HepG2 (cell line): Measurements from ENCODE around the gene C10orf143. TPM values are rescaled to one million over a fixed set of nuclear protein-coding genes. Genes with fewer than 3 reads are reported as not detected.

Source experiments
- ARNT2 ChIP-seq: sonication (generic); formaldehyde crosslinking; IDR thresholded peaks from 2 replicates; pipeline ENCODE4 v1.8.0; 2022; ENCODE audit warnings: mild to moderate bottlenecking, low read depth, missing genetic modification reagents, moderate library complexity
- ASH2L ChIP-seq: fragments of 300-600, 200-600 bp; sonication (generic); IDR thresholded peaks from 2 replicates; pipeline ENCODE4 v1.7.0; 2017; ENCODE audit warnings: low read depth, mild to moderate bottlenecking, moderate library complexity, mixed read lengths, low read length; ENCODE audit not compliant: insufficient read length
- DDIT3 ChIP-seq: sonication (generic); formaldehyde crosslinking; IDR thresholded peaks from 2 replicates; pipeline ENCODE4 v1.4.0; 2020; ENCODE audit warnings: mild to moderate bottlenecking, missing genetic modification reagents
- KLF11 ChIP-seq: IDR thresholded peaks from 2 replicates; pipeline ENCODE4 v1.6.1; 2016; ENCODE audit warnings: missing compliant biosample characterization
- KLF16 ChIP-seq, 2 experiments: sonication (generic) in 1 of 2; formaldehyde crosslinking in 1 of 2; IDR thresholded peaks; 2 replicates each; pipeline versions ENCODE4 v1.6.1 to v1.8.0; 2016 to 2023; ENCODE audit warnings: missing genetic modification reagents in 2 of 2, missing compliant biosample characterization in 1 of 2
- SNAPC2 ChIP-seq: sonication (generic); formaldehyde crosslinking; IDR thresholded peaks from 2 replicates; pipeline ENCODE4 v1.8.1; 2022; ENCODE audit warnings: mild to moderate bottlenecking, missing genetic modification reagents
- SNAPC4 ChIP-seq: sonication (generic); formaldehyde crosslinking; IDR thresholded peaks from 2 replicates; pipeline ENCODE4 v1.4.0; 2020; ENCODE audit warnings: mild to moderate bottlenecking, missing genetic modification reagents
- SP4 ChIP-seq: sonication (generic); formaldehyde crosslinking; IDR thresholded peaks from 2 replicates; pipeline ENCODE4 v1.8.1; 2023; ENCODE audit warnings: mild to moderate bottlenecking, missing genetic modification reagents
- ZNF124 ChIP-seq: sonication (generic); formaldehyde crosslinking; IDR thresholded peaks from 2 replicates; pipeline ENCODE4 v1.4.0; 2020; ENCODE audit warnings: missing genetic modification reagents
- ZNF296 ChIP-seq: sonication (generic); formaldehyde crosslinking; conservative IDR thresholded peaks from 2 replicates; pipeline ENCODE4 v1.5.0; 2020; ENCODE audit warnings: mild to moderate bottlenecking, missing genetic modification reagents
- ZNF550 ChIP-seq: sonication (generic); formaldehyde crosslinking; IDR thresholded peaks from 2 replicates; pipeline ENCODE4 v1.4.0; 2020; ENCODE audit warnings: mild to moderate bottlenecking, missing genetic modification reagents, borderline replicate concordance
- ZNF878 ChIP-seq: sonication (generic); formaldehyde crosslinking; IDR thresholded peaks from 2 replicates; pipeline ENCODE4 v1.8.1; 2023; ENCODE audit warnings: mild to moderate bottlenecking, missing genetic modification reagents, moderate library complexity
- polyA plus RNA-seq, 8 experiments: library from polyadenylated mRNA; depleted of rRNA in 3 of 8; stranded (reverse) in 7 of 8; unstranded in 1 of 8; fragments of >200 nt; fragmentation: Illumina TruSeq in 4 of 8; extraction: Trizol in 4 of 8; gene quantifications; 2 replicates each; pipeline versions ENCODE4 v1.2.1 to v1.2.3, GENCODE V29; 2011 to 2016; ENCODE audit warnings: low read depth in 4 of 8, missing spikeins in 1 of 8, mixed read lengths in 1 of 8; ENCODE audit not compliant: insufficient read depth in 1 of 8
- total RNA-seq, 5 experiments: library from RNA; depleted of rRNA; stranded (reverse); fragments of >200 nt; fragmentation: Illumina TruSeq; extraction: Trizol; gene quantifications; 2 replicates each; pipeline ENCODE4 v1.2.3, GENCODE V29; 2016; ENCODE audit warnings: low read depth in 1 of 5
- TF ChIP-seq, protein P1 (sequence below): sonication (generic); formaldehyde crosslinking; IDR thresholded peaks from 2 replicates; pipeline ENCODE4 v1.5.1; 2020; ENCODE audit warnings: mild to moderate bottlenecking, missing genetic modification reagents, moderate library complexity

C10orf143 gene
- total and polyA plus RNA-seq, 2 of the 13 experiments (the other 11 are each of a cell fraction or from before 2014, with no cell fraction given): 0.21 to 0.91 TPM

- TF ChIP-seq SNAPC4 (CRISPR knock-in tag): no peak
- peak in 1 of 2 experiments; percentile 63; a peak in 2 of 4 replicates for TF ChIP-seq KLF16 (CRISPR knock-in tag; IDR thresholded peaks at IDR 0.05)
- no peak for TF ChIP-seq DDIT3 (CRISPR knock-in tag)
- TF ChIP-seq ASH2L: peak; percentile 88
- 0 out of 2 replicates have a peak, but pooled peaks have one; percentile 28 for TF ChIP-seq ZNF124 (CRISPR knock-in tag)
- TF ChIP-seq KLF11 (CRISPR knock-in tag): no peak
- TF ChIP-seq, protein P1, sequence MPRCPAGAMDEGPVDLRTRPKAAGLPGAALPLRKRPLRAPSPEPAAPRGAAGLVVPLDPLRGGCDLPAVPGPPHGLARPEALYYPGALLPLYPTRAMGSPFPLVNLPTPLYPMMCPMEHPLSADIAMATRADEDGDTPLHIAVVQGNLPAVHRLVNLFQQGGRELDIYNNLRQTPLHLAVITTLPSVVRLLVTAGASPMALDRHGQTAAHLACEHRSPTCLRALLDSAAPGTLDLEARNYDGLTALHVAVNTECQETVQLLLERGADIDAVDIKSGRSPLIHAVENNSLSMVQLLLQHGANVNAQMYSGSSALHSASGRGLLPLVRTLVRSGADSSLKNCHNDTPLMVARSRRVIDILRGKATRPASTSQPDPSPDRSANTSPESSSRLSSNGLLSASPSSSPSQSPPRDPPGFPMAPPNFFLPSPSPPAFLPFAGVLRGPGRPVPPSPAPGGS: no peak
- TF ChIP-seq SP4 (CRISPR knock-in tag): no peak; the same call in 1 of the 2 replicates
- TF ChIP-seq SNAPC2 (CRISPR knock-in tag): no peak
- peak; percentile 72 for TF ChIP-seq ARNT2 (CRISPR knock-in tag)
- TF ChIP-seq ZNF296: no peak
- TF ChIP-seq ZNF878: peak; percentile 66
- no peak for TF ChIP-seq ZNF550 (CRISPR knock-in tag)
- TF ChIP-seq, all 625 proteins: peak for 190
Observed at GRCh38 chr10:130136226-130137089, 25.8 kb upstream of the C10orf143 start, which contains the start of gene GLRX3 (continued).
